Activated CD4-positive, alpha-beta memory T cell treated with anti-CD3 and anti-CD28 coated beads for 36 hours (primary cell): ENCODE results near the gene RASSF3. TPM values are rescaled to one million over a fixed set of nuclear protein-coding genes. Genes with fewer than 3 reads are reported as not detected.

Source experiments
- CTCF ChIA-PET: fragments of 350-600 bp; sonication (Branson Sonifier 250); formaldehyde crosslinking; loops from one replicate; lab custom pipeline; 2021; ENCODE audit warnings: antibody characterized with exemption, inconsistent platforms; lab: Charles Lee
- POLR2A ChIA-PET: fragments of 350-600 bp; sonication (Branson Sonifier 250); formaldehyde crosslinking; loops from one replicate; lab custom pipeline; 2021; ENCODE audit warnings: antibody characterized with exemption; lab: Charles Lee
- DNase-seq: peaks from one replicate; pipeline ENCODE4 v3.0.0-alpha.2; 2020
- H3K27ac Mint-ChIP-seq: one replicate; pipeline ENCODE4 v1.8.0; 2021; ENCODE audit warnings: mixed read lengths
- H3K27me3 Mint-ChIP-seq: one replicate; pipeline ENCODE4 v1.8.0; 2021; ENCODE audit warnings: mixed read lengths
- H3K36me3 Mint-ChIP-seq: one replicate; pipeline ENCODE4 v1.8.0; 2021; ENCODE audit warnings: mixed read lengths
- H3K4me1 Mint-ChIP-seq: one replicate; pipeline ENCODE4 v1.8.0; 2021; ENCODE audit warnings: low read depth, mixed read lengths
- H3K4me3 Mint-ChIP-seq: one replicate; pipeline ENCODE4 v1.8.0; 2021; ENCODE audit warnings: mild to moderate bottlenecking, mixed read lengths
- H3K9me3 Mint-ChIP-seq: one replicate; pipeline ENCODE4 v1.8.0; 2021; ENCODE audit warnings: mixed read lengths
- intact Hi-C: fragments of 100-400 bp; cut with micrococcal nuclease; formaldehyde crosslinking; loops from one replicate; pipeline ENCODE4 v1.15.1; 2023
- total RNA-seq, 2 experiments: library from RNA; stranded (reverse); gene quantifications; one replicate each; pipeline ENCODE4 v1.2.3, GENCODE V29; 2021

Gene RASSF3
- total RNA-seq, 2 experiments from 2014 or later = 40.6 to 40.7 TPM

DNA sequence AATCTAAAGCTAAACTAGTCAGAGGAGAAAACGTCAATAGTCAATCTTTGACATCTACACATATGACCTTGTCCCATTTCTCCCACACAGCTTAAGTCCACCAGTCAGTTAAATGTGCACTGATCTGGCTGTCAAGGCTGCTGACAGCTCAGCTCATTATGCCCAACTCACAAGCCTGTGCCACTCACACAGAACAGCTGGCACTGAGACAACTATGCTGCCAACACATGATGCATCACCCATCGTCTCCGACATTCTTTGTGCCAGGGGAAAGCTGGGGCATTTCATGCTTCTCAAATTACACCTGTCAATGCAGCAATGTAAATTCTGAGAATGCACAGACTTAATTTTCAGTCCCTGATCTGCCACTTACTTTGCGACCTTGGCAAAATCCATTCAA is 123.6 kb downstream of the RASSF3 start:
- Mint-ChIP-seq H3K36me3 (peaks cover 25% of the 10 kb centered on the region), H3K9me3 (no peaks in the 10 kb centered on the region), H3K27me3 (no peaks in the 10 kb centered on the region), H3K4me3 (no peak overlapping the region), H3K27ac (no peak overlapping the region), H3K4me1 (peaks cover 31% of the 10 kb centered on the region)
- intact Hi-C loops = no loop called here
- POLR2A ChIA-PET = interaction anchor here (1.2 kb wide), 1 partner anchor 22 kb away, joined by 3 read pairs; no protein-coding TSS in a partner anchor
- CTCF ChIA-PET = interaction anchor here (1.2 to 1.9 kb wide), 2 partner anchors 68 to 184 kb away, joined by 3 to 7 read pairs; no protein-coding TSS in a partner anchor
- no peak for DNase-seq

DNA sequence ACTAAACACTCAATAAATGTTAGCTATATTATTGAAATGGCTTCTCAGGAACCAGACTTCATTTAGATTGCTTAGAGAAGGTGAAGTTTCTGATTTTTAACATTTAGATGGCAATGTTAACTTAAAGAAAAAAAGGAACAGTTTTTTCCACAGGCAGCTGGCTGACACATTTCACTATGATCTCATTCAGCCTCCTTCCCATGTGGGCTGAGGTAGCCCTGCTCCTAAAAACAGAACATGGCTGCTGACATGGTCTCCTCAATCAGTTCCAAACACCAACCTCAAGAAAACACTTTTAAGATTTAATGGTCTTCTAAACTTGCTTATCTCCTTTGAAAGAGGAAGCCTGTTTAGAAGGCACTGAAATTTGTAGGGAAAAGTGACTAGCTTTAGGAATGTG is 125.1 kb downstream of the RASSF3 start:
- Mint-ChIP-seq H3K36me3 (peaks cover 39% of the 10 kb centered on the region), H3K9me3 (no peaks in the 10 kb centered on the region), H3K27ac (no peak overlapping the region), H3K4me1 (peaks cover 26% of the 10 kb centered on the region), H3K4me3 (no peak overlapping the region), H3K27me3 (no peaks in the 10 kb centered on the region)
- POLR2A ChIA-PET = no interaction called here
- intact Hi-C loops = no loop called here
- CTCF ChIA-PET = interaction anchor here (0.7 to 1.8 kb wide), 4 partner anchors 23 to 186 kb away, joined by 3 to 5 read pairs (median 3); no protein-coding TSS in a partner anchor
- no peak for DNase-seq

- H3K36me3 Mint-ChIP-seq = peaks cover 46% of the 10 kb centered on the region
- intact Hi-C loops = loop anchor here (2.0 kb wide), 1 partner anchor 22 kb away; the partner anchor contains the start of gene GNS
- ChIA-PET CTCF (interaction anchor here (1.8 kb wide), 1 partner anchor 187 kb away, joined by 5 read pairs; no protein-coding TSS in a partner anchor), POLR2A (no interaction called here)
- no peak overlapping the region for H3K4me3 Mint-ChIP-seq
- DNase-seq = no peak
- no peaks in the 10 kb centered on the region for H3K27me3 Mint-ChIP-seq
- H3K27ac Mint-ChIP-seq = peak overlapping the region; percentile 82
- H3K9me3 Mint-ChIP-seq = no peaks in the 10 kb centered on the region
- peaks cover 16% of the 10 kb centered on the region for H3K4me1 Mint-ChIP-seq
Measured at GRCh38 chr12:64736771-64737170, 126.5 kb downstream of the RASSF3 start.

- POLR2A ChIA-PET = no interaction called here
- intact Hi-C loops = loop anchor here (2.0 kb wide), 1 partner anchor 21 kb away; the partner anchor contains the start of gene GNS
- H3K27me3 Mint-ChIP-seq = no peaks in the 10 kb centered on the region
- CTCF ChIA-PET = no interaction called here
- no peak overlapping the region for H3K4me3 Mint-ChIP-seq
- DNase-seq = peak; percentile 65
- H3K27ac Mint-ChIP-seq = peak overlapping the region; percentile 82
- peaks cover 22% of the 10 kb centered on the region for H3K4me1 Mint-ChIP-seq
- H3K36me3 Mint-ChIP-seq = peaks cover 53% of the 10 kb centered on the region
- no peaks in the 10 kb centered on the region for H3K9me3 Mint-ChIP-seq
Measured at GRCh38 chr12:64737539-64737938, 127.2 kb downstream of the RASSF3 start.

DNA sequence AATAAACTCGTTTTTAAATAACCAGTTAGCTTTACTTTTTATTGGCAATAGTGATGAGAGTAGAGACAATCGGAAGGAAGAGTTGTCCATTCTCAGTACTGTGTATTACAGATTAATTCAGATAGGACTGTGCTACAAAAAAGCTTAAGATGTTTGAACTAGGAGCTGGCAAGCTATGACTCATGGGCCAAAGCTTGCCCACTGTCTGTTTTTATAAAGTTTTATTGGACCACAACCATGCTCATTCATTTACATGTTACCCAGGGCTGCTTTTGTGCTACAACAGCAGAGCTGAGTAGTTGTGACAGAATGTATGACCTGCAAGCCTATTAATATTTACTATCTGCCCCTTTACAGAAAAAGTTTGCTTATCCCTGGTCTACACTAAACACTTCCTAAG is 129.5 kb downstream of the RASSF3 start:
- peaks cover 26% of the 10 kb centered on the region for H3K4me1 Mint-ChIP-seq
- no peak for DNase-seq
- CTCF ChIA-PET = interaction anchor here (0.6 to 0.7 kb wide), 2 partner anchors 56 to 1496 kb away, joined by 3 read pairs; no protein-coding TSS in a partner anchor
- no peak overlapping the region for H3K27ac Mint-ChIP-seq
- no peaks in the 10 kb centered on the region for H3K9me3 Mint-ChIP-seq
- H3K36me3 Mint-ChIP-seq = peaks cover 66% of the 10 kb centered on the region
- no peaks in the 10 kb centered on the region for H3K27me3 Mint-ChIP-seq
- intact Hi-C loops = no loop called here
- no peak overlapping the region for H3K4me3 Mint-ChIP-seq
- POLR2A ChIA-PET = no interaction called here

DNA sequence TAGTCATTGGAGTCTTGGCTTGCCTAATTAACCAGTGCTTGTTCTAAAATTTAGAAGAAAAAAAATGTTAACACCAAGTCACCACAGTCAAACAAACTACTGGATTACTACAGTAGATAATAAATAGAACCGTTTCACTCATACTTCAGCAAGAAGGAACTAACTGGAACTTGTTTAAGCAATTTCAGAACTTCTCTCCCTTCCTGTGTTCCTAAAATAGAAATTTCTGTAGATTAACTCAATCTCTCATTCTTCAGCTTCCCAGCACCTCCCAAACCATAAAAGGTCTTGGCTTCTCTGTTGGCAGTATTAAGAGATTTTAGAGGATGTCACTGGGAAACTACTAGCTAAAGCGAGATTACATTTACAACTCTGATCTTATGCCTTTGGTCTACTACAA is 130.4 kb downstream of the RASSF3 start:
- no peaks in the 10 kb centered on the region for H3K9me3 Mint-ChIP-seq
- DNase-seq = no peak
- H3K27ac Mint-ChIP-seq = no peak overlapping the region
- H3K4me1 Mint-ChIP-seq = peaks cover 28% of the 10 kb centered on the region
- H3K4me3 Mint-ChIP-seq = no peak overlapping the region
- H3K27me3 Mint-ChIP-seq = no peaks in the 10 kb centered on the region
- ChIA-PET POLR2A (no interaction called here), CTCF (no interaction called here)
- H3K36me3 Mint-ChIP-seq = peaks cover 65% of the 10 kb centered on the region
- intact Hi-C loops = no loop called here

- Mint-ChIP-seq H3K27ac (no peak overlapping the region), H3K9me3 (no peaks in the 10 kb centered on the region), H3K36me3 (peaks cover 58% of the 10 kb centered on the region), H3K27me3 (no peaks in the 10 kb centered on the region), H3K4me3 (no peak overlapping the region), H3K4me1 (peaks cover 22% of the 10 kb centered on the region)
- DNase-seq = no peak
- intact Hi-C loops = no loop called here
- ChIA-PET POLR2A (no interaction called here), CTCF (no interaction called here)
Measured at GRCh38 chr12:64742416-64742815, 132.1 kb downstream of the RASSF3 start.

- CTCF ChIA-PET = interaction anchor here (1.1 kb wide), 1 partner anchor 194 kb away, joined by 4 read pairs; no protein-coding TSS in a partner anchor
- peaks cover 53% of the 10 kb centered on the region for H3K36me3 Mint-ChIP-seq
- intact Hi-C loops = no loop called here
- peaks cover 16% of the 10 kb centered on the region for H3K4me1 Mint-ChIP-seq
- DNase-seq = no peak
- H3K4me3 Mint-ChIP-seq = no peak overlapping the region
- H3K9me3 Mint-ChIP-seq = no peaks in the 10 kb centered on the region
- POLR2A ChIA-PET = no interaction called here
- no peaks in the 10 kb centered on the region for H3K27me3 Mint-ChIP-seq
- H3K27ac Mint-ChIP-seq = no peak overlapping the region
Measured at GRCh38 chr12:64743206-64743605, 132.9 kb downstream of the RASSF3 start.

DNA sequence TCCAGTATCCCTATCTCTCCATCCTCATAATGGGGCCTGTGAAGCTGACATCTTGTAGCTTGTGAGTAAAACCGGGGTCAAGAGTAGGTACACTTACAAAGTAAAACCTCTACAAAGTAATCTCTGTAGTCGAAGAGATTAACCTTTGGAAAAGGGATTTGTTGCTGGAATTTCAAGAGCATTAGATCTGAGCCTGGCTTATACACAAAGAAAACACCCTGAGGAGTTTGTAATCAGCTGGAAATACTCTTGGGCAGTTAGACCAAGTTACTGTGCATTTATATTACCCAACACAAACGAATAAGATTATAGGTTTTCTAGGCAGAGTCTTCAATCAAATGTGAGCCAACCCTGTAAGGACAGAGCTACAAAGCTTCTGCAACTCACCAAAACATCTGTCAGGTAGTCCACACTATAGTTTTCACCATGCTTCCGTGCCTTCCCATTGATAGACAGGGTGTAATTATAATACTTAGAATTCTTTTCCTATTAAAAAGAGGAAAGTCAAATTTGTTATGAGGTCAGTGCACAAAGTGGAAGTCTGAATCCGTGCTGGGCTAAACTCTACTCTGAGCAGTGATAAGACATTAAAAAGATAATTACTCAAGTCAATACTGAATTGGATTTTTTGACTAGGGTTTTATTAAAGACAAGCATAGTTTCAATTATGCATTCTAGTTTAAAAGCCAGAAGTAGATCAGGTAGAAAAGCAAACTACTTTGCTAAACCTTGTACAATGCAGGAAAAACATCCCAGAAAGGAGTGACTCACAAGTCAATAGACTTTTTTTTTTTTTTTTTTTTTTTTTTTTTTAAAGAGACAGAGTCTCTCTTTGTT is 134.3 kb downstream of the RASSF3 start:
- DNase-seq = no peak
- Mint-ChIP-seq H3K4me1 (peaks cover 12% of the 10 kb centered on the region), H3K27me3 (no peaks in the 10 kb centered on the region), H3K9me3 (no peaks in the 10 kb centered on the region), H3K4me3 (no peak overlapping the region), H3K36me3 (peaks cover 47% of the 10 kb centered on the region), H3K27ac (no peak overlapping the region)
- ChIA-PET CTCF (interaction anchor here (1.1 to 1.6 kb wide), 5 partner anchors 14 to 197 kb away, joined by 4 read pairs; no protein-coding TSS in a partner anchor), POLR2A (interaction anchor here (0.6 to 1.7 kb wide), 2 partner anchors 12 to 13 kb away, joined by 4 read pairs; no protein-coding TSS in a partner anchor)
- intact Hi-C loops = no loop called here

GRCh38 chr12:64745259-64745807 is 135.0 kb downstream of the RASSF3 start:
- Mint-ChIP-seq H3K4me1 (peaks cover 12% of the 10 kb centered on the region), H3K27ac (no peak overlapping the region), H3K27me3 (no peaks in the 10 kb centered on the region), H3K36me3 (peaks cover 42% of the 10 kb centered on the region), H3K9me3 (no peaks in the 10 kb centered on the region), H3K4me3 (no peak overlapping the region)
- intact Hi-C loops = no loop called here
- CTCF ChIA-PET = interaction anchor here (1.1 to 1.6 kb wide), 3 partner anchors 15 to 196 kb away, joined by 4 read pairs; no protein-coding TSS in a partner anchor
- DNase-seq = no peak
- POLR2A ChIA-PET = interaction anchor here (0.6 to 1.7 kb wide), 2 partner anchors 11 to 14 kb away, joined by 4 read pairs; no protein-coding TSS in a partner anchor

DNA sequence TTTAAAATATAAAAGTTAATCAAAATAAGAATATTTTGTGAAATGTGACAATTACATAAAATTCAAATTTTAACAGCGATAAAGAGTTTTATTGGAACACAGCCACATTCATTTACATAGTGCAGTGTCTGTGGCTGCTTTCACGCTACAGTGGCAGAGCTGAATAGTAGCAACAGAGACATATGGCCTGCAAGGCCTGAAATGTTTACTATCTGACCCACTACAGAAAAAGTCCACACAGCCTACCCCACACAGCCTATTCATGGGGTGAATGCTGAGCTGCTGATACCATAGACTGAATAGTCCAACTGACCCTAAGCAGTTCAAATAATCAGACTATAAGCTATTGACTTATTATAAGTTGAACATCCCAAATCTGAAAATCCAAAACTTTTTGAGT is 135.7 kb downstream of the RASSF3 start:
- peaks cover 12% of the 10 kb centered on the region for H3K4me1 Mint-ChIP-seq
- no peak overlapping the region for H3K4me3 Mint-ChIP-seq
- intact Hi-C loops = no loop called here
- H3K36me3 Mint-ChIP-seq = peaks cover 39% of the 10 kb centered on the region
- ChIA-PET CTCF (interaction anchor here (1.3 kb wide), 2 partner anchors 29 to 197 kb away, joined by 3 to 4 read pairs; no protein-coding TSS in a partner anchor), POLR2A (no interaction called here)
- H3K27me3 Mint-ChIP-seq = no peaks in the 10 kb centered on the region
- no peaks in the 10 kb centered on the region for H3K9me3 Mint-ChIP-seq
- H3K27ac Mint-ChIP-seq = no peak overlapping the region
- DNase-seq = no peak

GRCh38 chr12:64746663-64747062 is 136.4 kb downstream of the RASSF3 start:
- intact Hi-C loops = loop anchor here (1.0 kb wide), 1 partner anchor 13 kb away; the partner anchor contains the start of gene GNS
- ChIA-PET POLR2A (no interaction called here), CTCF (interaction anchor here (1.3 kb wide), 1 partner anchor 30 kb away, joined by 3 read pairs; no protein-coding TSS in a partner anchor)
- DNase-seq = no peak
- H3K4me1 Mint-ChIP-seq = peaks cover 12% of the 10 kb centered on the region
- H3K27ac Mint-ChIP-seq = no peak overlapping the region
- no peak overlapping the region for H3K4me3 Mint-ChIP-seq
- no peaks in the 10 kb centered on the region for H3K27me3 Mint-ChIP-seq
- no peaks in the 10 kb centered on the region for H3K9me3 Mint-ChIP-seq
- peaks cover 35% of the 10 kb centered on the region for H3K36me3 Mint-ChIP-seq
